Fibroblast of skin of scalp (primary cell): ENCODE data around the gene BNIP3.

Source experiments
- DNase-seq: peaks from one replicate; pipeline ENCODE4 v3.0.0-alpha.2; 2013

The BNIP3 gene

DNA sequence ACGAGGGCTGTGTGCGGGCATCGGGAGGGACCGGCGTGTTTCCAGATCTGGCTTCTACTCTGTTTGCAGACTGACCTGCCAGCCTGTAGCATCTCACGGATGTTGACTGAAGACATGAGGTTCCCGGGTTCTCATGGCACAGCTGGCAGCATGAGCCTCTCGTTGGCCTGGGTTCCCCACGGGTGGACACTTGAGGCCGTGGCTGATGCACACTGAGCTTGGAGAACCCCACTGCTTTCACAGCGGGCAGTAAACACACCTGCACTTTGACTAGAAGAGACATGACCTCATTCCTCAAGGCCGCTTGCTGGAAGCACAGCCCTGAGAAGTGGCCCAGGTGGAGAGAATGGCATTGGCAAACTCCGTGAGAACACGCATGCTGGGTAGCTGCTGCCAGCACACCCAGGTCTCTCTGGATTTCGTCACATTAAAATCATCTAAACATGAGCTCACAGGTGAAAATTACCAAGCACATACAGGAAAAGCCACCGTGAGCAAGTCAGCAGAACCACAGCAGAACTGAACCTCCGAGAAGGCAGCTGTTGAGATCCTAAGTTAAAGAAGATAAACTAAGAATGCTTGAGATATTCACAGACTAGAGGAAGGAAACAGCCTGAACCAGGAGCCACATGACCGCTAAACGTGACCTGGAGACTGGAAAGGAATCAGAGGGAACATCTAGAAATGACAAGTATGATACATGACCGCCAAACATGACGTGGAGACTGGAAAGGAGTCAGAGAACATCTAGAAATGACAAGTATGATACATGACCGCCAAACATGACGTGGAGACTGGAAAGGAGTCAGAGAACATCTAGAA, 32.5 kb downstream of the BNIP3 start:
- DNase-seq = no peak

DNA sequence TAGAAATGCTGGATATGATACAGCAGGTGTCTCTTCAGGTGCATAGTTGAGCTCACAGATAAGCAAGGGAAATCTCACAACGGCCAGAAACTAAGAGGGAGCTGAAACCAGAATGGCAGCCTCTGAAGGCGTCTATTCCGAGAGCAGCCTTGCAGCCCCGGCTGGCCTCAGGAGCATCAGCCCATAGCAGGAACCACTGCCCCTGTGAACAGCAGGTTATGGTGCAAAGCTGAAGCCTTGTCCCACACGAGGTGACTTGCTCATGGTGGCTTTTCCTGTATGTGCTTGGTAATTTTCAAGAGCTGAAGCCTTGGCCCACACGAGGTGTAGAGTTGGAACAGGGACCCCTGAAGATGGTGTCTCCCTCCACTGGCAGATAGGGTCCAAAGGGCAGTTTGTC, 33.2 kb downstream of the BNIP3 start:
- DNase-seq = no peak

DNA sequence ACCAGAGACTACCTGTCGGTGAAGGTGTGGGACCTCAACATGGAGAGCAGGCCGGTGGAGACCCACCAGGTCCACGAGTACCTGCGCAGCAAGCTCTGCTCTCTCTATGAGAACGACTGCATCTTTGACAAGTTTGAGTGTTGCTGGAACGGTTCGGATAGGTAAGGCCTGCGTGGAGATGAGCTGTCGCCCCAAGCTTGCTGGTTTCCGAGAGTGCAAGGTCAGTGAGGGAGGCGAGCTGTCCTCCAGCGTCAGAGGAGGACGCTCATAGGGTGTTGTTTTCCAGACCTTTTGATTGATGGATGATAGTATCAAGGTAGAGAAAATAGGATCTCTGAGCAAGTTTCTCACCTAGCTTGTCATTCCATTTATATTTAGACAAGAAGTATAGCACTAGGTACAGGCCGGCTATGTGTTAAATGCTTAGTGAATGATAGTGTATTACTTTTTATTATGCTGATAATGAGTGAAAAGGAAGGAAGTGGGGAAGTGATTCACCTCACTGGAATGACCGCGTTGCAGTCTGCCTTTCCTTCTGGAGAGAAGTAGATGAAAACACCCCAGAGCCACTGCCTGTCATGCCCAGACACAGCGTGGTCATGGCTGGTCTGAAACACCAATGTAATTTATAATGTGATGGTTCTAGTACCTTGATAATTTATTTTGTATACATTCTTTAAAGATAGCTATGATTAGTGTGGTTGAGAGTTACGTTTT, 33.9 kb downstream of the BNIP3 start:
- DNase-seq = peak; percentile 70

DNA sequence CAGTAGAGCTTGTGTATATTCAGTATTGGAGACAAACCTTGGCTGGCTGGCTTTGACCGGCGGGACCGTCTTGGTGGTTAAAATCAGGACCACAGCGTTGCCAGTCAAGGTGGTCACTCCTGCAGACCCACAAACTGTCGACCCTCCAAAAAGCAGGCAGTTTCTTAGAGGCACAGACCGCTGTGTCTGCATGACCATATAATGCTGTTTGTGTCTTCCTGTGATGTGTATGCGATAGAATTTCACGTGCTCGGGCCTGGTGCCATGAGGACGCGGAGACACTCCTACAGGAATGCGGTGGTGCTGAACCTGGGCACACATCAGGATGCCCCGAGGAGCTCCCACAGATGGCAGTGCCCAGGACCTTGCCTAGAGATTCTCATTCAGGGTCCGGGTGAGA, 34.8 kb downstream of the BNIP3 start:
- no peak for DNase-seq

DNA sequence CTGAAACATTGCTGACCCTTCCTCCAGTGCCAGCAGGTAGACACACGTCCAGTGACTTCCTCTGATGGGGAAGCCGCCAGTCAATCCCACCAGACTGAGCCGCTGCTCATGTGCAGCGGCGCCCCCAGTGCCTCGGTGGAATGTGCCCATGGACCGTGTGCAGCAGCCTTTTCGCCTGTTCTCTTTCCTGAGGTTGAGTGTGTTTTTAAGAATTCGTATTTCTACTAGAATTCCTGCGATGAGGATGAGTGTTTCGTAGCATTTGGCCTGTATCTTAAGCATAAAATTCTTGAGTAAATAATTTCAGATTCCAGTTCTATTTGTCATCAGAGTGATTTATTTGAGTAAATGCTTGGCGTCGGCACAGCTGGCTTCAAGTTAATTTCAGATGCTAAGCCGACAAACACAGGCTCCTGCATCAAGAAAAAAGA, 35.4 kb downstream of the BNIP3 start:
- peak; percentile 89 for DNase-seq

DNA sequence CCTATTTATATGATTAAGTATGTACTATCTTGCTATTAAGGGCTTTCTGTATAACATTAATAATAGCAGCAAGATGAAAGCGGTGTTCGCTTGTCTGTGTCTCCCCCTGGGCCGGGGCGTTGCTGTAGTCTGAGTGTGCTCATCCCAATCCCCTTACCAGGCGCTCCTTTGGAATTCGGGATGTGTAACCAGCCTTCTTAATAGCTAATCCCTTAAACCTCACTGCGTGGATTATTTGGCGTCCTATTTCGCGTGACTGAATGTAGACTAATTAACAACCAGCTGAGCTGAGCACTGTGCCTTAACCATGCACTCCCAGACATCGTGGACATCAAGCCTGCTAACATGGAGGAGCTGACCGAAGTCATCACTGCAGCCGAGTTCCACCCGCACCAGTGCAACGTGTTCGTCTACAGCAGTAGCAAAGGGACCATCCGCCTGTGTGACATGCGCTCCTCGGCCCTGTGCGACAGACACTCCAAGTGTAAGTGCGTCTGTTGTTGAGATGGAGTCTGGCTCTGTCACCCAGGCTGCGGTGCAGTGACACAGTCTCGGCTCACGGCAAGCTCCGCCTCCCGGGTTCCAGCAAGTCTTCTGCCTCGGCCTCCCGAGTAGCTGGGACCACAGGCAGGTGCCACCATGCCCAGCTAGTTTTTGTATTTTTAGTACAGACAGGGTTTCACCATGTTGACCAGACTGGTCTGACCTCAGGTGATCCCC, 36.6 kb downstream of the BNIP3 start:
- DNase-seq = no peak

DNA sequence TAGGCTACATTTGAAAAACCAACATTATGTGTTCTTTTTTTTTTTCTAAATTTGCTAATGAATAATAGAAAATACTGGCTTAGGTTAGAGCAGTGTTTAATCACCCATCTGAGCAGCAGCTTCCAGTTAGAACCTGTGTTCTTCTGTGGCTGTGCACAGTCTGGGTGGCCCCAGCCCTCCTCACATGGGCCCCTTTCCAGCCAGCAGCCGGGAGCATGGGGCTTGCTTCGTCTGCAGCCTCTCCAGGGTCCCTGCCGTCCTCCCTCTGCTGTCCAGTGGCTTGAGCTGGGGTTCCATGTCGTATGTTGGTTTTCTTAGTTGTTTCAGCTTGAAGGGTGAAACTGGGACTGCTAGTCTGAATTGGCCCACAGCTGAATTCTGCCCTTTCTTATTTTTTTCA, 37.3 kb downstream of the BNIP3 start:
- no peak for DNase-seq

DNA sequence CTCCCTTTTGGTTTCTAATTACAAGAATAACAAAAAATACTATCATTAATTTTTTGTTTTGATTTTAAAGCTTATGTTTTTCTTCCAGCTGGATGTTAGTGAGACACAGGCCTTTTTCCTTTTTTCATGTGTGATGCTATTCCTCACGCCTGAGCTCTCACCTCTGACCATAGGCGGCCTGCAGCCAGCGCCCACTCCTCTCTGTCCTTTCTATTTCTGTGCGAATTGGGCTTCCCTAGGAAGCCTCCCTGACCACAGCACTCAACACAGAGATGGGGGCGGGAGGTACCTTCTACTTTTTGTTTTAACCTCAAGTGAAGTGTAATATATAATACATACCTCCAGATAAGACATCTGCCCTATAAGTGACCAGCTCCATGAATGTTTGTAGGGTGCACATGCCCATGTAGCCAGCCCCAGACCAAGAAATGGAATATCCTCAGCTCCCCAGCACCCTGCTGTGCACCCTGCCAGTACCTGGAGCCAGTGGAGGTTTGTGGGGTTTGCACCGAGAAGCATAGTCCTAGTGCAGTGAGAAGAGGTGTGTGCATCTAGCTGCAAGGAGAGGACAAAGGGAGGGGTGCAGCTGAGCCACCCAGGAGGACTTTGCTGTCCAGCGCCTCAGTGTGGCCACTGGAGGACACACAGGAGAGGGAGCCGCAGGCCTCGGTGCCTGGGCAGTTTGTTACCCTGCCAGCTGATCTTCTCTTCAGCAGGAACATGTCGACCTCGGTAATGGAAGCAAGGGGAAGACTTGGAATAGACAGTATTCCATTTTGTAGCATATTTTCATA, 38.5 kb downstream of the BNIP3 start:
- DNase-seq = no peak

DNA sequence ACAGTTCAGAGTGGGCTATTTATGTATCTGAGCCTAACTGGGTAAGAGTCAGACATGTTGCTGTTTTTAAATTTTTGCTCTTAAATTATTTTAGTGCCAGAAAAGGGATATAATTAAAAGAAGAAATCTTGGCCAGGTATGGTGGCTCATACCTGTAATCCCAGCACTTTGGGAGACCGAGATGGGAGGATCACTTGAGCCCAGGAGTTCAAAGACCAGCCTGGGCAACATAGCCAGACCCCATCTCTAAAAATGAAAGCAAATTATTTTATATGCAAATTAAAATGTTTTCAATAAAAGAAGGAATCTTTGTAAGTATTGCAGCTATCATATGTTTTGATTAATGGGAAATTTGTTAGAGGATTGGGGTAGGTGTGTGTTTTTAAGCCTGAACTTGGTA, 39.3 kb downstream of the BNIP3 start:
- no peak for DNase-seq

DNA sequence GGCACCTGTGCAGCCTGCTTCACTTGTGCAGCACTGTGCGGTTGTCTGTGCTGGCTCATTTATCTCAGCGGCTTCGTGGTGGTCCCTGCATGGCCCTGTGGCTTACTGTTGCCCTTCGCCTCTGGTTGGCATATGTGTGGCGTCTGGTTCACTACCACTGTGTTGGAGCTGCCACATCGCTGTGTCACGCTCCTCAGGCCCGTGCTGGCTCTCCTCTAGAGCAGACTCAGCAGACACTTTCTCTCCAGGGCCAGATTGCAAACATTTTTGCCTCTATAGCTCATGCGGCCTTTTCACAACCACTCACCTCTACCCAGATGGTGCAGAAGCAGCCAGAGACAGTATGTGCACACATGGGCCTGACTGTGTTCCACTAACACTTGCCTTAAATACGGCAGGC, 43.0 kb downstream of the BNIP3 start:
- DNase-seq = no peak

DNA sequence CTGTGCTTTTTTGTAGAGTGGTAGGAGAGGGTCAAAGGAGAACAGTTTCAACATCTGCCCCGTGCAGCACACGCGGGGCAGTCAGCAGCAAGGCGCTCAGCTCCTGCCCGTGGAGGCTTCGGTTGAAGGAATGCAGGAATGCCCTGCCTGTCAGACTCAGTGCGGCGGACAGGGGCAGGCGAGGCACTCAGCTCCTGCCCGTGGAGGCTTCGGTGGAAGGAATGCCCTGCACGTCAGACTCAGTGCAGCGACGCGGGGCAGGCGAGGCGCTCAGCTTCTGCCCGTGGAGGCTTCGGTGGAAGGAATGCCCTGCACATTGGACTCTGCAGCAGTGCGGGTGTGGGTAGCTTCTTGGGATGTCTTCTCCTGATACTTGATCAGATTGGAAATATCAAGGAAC, 43.9 kb downstream of the BNIP3 start:
- DNase-seq = no peak

DNA sequence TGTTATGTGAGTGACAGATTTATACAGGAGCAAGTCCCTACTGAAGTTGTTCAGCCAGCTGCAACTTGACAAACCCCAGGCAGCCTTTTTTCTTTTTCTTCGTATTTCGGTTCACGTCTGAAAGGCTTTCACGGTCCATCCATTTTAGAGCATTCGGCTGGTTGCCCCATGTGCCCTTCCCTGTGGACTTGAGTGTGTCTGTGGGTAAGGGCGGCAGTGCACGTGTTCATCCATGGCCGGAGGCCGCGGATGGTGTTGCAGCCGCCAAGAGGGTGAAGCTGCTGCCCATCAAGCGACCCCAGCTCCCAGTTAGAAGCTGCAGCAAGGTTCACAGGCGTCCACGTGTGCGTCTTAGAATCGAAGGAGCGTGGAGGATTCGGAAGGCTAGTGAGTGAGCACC, 45.0 kb downstream of the BNIP3 start:
- DNase-seq = no peak

DNA sequence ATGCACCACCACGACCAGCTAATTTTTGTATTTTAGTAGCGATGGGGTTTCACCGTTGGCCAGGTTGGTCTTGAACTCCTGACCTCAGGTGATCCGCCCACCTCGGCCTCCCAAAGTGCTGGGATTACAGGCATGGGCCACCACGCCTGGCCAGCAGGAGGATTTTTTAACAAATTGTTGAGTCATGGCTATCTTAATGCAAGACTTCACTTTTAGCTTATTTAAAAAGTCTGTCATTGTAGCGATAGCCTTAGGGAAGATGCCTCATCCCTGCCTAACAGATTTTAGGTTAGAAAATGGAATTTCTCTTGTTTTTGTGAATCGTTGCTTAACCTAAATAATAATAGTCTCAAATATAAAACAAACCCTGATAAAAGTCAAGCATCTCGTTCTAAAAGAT, 45.4 kb downstream of the BNIP3 start:
- no peak for DNase-seq

DNA sequence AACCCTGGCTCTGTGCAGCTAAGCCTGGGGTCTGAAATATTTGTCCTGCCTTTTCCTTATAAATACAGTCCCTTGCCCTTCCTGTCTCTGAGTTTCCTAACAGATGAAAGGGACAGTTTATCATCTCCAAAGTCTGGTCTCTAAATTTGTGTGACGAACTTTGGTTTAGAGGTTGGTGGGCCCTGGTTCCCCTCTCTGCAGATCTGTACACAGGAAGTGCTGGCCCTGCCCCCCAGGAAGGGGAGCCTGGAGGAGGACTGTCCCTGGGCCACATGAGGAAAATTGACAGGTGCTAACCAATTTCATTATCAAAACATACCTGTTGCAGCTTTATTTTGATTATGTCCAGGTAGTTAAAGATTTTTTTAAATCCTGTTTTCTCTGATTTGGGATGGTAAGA, 46.5 kb downstream of the BNIP3 start:
- DNase-seq = no peak

DNA sequence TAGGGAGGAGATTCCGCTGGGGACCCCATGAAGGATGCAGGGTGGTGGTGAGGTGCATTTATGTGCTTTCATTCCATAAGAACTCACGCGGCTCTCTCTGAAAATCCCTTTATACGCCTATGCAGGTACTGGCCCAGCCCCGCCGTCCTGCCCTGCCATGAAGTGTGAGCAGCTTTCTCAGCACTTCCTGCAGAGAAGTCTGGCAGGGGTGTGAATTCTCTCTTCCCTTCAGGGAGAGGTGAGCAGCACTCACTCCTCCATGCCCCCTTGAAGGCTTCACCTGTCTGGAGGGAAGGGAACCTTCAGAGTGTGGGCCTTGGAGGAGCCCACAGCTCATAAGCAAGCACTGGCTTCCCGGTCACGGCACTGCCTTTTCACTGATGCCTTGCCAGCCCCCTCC, 47.0 kb downstream of the BNIP3 start:
- DNase-seq = no peak

DNA sequence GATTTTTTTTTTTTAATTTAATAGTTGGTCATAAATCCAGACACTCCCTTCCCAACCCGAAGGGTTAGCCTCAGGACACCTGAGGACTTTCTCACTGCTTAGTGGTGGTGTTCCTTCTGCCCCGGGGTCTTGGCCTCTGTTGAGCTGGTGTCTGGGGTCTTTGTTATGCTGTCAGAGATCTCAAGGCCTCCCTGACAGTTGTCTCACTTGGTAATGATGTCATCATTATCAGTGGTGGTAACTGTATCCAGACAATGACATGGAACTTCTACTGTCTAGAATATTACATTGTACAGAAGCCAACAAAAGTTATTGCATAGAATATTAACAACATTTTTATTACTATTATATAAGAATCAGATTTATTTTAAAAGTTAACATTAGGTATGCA, 48.0 kb downstream of the BNIP3 start:
- DNase-seq = no peak

DNA sequence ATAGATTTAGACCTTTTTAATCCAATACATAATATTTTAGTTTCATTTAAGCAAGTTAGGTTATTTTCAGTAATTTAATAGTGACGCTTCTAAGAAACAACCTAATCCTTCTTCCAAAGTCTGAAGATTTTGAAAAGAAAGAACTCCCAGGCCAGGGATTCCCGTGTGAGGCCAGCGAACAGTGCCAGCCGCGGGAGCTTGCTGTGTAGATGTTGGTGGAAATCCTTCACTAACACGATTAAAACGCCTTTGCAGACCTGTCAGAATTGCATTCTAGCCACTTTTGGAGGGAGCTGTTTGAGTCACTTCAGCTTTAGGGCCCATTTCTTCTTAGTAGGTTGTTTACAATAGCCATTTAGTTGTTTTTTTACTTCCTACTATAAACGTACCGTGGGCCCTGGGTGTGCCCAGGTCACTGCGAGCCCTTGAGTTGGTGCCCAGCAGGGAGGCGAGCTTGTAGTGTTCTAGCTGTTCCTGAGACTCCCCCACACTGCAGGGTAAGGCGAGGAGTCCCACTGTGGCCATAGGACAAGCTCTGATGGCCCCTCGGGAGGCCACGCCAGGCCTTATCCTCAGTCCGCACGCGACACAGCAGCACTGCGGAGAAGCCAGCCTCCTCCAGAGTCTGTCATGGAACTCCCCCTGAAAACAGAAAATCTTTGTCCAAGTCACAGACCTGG, 48.6 kb downstream of the BNIP3 start:
- DNase-seq = no peak

DNA sequence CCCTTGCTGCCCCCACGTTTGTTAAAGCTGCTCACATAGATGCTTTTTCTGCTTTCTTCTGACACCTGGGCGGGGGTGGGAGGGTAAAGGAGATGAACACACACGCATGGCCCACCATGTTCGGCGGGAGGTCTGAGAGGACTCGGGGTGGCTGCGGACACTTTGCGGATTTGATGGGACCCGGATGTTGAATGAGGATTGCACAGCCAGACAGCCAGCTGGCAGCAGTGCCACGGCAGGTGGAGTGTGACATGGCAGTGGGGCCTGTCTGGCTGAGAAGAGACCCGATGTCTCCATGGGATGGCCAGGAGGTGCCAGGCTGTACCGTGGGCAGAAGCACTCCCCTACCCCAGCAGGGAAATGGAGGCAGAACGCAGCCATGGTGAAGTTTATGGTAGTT, 49.7 kb downstream of the BNIP3 start:
- DNase-seq = no peak

DNA sequence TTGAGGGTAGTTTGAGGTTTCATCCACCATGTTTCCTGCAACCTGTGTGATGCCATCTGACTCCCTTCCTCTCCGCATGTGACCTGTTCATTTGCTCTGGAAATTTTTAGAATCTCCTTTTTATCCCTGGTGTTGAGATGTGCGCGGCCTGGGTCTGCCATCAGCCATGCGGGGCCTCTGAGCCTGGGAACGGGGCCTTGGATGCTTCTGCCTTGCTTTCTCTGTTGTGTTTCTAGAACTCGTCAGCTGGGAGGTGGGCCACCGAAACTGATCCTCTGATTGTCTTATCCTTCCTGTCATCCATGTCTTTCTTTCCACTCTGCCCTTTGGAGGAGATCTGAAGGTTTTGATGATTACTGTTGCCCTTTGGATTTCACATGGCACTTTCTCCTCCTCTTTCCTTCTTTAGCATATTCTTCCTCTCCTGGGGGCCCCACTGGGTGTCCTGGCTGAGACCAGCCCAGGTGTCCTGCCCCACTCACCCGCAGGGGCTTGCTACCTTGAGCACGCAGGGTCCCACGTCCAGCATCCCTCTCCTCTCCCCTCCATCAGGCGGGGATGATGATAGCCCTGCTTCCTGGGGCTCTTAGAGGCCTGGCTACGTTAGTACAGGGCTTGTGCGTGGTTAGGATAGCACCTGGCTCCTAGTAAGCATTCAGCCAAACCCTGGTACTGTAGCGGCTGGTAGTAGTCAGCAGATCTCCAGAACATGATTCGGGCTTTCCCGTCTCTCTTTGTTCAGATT, 51.0 kb downstream of the BNIP3 start:
- no peak for DNase-seq

DNA sequence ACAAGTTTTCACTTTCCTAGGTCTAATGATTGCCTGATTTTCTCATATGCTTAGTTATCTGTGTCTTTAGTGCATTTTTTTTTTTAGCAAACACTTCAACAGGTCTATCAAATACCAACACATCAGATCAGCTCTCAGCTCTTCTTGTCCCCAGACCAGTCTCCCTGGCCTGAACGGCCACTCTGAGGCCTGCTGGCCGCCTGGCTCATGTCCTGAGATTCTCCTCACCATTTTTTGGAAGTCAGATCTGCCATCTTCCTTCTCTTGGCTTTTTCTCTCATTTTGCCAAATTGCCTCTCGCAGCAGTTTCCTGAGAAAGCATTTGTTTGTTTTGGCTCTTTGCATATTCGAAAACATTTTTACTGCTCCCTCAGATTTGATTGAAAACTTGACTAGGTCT, 51.6 kb downstream of the BNIP3 start:
- DNase-seq = no peak

DNA sequence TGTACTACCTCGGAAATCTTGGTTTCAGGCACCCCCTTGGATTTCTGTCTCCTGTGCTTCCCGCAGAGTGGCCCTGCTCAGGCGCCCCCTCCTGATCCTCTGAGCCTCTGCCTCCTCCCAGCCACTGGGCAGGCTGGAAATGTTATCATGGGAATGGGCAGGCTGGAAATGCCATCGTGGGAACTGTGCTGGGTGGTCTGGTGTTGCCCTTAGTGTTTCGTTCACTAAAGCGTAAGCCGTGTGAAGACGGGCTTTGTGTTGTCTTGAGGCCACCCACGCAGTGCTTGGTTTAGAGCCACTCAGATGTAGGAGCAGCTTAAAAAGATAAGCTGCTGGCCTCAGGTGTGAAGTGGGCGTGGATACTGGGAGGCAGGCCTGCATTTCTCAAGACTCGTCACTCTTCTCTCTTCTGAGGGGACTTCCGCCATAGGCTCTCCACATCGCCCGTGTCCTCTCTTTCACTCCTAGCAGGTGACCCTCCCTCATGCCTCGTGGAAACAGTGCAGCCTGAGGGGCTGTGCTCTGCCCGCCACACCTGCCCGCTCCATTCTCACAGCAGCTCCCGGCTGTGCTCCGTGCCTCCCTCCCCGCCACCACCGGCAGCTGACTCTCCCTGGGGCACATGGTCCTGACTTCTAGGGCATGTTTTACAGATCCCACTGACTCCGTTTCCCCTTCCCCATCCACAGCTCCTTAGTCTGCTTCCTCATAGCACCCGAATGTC, 52.4 kb downstream of the BNIP3 start:
- DNase-seq = no peak
